Stimulated activated CD8-positive, alpha-beta memory T cell treated with anti-CD3 and anti-CD28 coated beads, Interleukin-15, amount 100 ng/mL, for 24 hours (primary cell): ENCODE data around the gene TRIM28.

Source experiments
- DNase-seq: peaks from one replicate; pipeline ENCODE4 v3.0.0-alpha.2; 2020; ENCODE audit warnings: low read depth

TRIM28 gene

DNA sequence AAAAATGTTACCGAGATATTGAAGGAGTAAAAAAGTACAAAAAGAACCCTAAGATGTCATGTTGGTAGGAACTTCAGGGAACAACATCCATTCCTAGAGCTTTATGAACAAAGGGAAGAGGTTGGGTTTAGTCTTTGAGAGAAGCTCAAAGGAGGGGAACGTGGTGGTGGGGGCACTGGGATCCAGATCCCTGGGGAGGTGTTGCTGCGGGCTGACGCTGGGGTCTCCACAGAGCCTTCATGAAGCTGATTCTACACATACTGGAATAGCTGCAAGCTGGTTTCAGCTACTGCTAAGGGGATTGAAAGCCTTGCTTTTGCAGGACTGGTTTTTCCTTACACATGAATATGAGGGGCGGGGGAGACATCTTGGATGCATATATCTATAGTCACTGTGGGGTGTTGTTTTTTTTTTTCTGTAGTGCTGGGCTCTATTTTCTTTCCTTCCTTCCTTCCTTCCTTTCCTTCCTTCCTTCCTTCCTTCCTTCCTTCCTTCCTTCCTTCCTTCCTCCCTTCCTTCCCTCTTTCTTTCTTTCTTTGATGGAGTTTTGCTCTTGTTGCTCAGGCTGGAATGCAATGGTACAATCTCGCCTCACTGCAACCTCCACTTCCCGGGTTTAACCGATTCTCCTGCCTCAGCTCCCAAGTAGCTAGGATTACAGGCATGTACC lies 35.7 kb downstream of the TRIM28 start:
- no peak for DNase-seq

GRCh38 chr19:58581227-58582141 lies 37.6 kb downstream of the TRIM28 start:
- DNase-seq: peak; percentile 78

DNA sequence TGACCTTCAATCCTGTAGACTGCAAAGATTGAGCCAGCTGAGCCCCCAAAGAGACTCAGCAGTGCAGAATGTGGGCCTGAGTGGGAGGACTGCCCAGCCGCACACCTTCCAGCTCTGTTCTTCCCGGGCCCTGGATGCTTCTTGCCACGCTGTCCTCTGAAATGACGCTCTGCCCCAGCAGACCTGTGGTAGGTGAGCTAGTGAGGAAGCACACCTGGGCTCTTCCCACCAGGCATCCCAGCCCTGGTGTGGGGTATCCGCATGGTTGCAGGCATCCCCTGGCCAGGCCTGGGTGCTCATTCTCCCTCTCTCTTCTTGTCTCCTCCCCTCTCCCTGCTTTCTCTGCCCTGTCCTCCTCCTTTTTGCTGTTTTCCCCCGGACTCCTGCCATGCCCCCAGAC lies 39.1 kb downstream of the TRIM28 start:
- DNase-seq: no peak

DNA sequence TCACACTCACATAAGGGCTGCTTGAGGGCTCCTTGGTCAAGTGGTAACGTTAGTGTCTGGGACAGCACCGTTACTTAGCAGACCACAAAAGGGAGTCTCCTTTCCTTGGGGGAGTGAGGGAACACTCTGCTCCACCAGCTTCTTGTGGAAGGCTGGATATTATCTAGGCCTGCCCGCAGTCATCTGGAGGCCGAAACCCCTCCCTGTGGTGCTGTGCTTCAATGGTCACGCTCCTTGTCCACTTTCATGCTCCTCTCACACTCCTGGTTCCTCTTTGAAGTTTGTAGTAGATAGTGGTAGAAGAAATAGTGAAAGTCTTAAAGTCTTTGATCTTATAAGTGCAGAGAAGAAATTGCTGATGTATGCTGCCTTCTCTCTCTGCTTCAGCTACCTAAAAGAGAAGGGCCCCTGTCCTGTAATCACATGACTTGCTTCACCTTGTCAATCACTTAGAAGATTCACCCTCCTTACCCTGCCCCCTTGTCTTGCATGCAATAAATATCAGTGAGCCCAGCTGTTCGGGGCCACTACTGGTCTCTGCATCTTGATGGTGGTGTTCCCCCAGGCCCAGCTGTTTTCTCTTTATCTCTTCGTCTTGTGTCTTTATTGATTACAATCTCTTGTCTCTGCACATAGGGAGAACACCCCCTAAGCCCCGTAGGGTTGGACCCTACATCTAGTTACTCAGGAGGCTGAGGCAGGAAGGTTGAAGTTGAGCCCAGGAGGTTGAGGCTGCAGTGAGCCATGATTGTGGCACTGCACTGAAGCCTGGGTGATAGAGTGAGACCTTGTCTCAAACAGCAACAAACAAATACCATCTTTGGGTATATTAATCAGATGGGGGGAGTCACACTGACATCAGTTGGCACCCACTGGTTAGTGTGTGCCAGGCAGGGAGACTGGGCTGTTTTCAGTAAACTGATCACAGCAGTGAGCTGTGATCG lies 40.9 kb downstream of the TRIM28 start:
- no peak for DNase-seq

DNA sequence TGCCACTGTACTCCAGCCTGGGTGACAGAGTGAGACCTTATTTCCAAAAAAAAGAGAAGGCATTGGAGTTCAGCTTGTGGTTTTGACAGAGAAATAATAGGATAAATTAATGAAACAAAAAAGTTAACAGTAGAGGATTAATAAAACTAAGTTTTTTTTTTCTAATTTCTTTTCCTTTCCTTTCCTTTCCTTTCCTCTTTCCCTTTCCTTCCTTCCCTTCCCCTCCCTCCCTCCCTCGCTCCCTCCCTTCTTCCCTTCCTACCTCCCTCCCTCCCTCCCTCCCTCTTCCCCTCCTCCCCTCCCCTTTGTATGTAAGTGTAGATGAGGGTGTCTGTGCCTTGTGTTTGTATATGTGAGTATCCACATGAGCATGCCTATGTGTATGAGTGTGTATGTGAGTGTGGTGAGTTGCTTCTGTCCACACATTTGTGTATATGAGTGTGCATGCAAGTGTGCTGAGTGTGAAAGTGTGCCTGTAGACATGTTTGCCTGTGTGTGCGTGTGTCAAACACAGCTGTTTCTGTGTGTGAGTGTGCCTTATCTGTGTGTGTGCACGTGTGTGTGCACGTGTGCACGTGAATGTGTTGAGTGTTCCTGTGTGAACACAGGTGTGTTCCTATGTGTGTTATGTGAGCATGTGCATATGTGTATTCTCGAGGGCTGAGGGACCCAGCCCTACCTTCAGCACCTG lies 41.7 kb downstream of the TRIM28 start:
- no peak for DNase-seq

- no peak for DNase-seq
These were observed 42.4 kb downstream of the TRIM28 start for GRCh38 chr19:58586133-58586765.
